A549 (cell line): ENCODE measurements around the gene JAZF1. TPM values are rescaled to one million over a fixed set of nuclear protein-coding genes. Genes with fewer than 3 reads are reported as not detected.

ENCODE experiments used
- ATAC-seq, 2 experiments: fragments of 200-7000 bp in 1 of 2; fragments of >200 bp in 1 of 2; cut with Nextera tagmentation in 1 of 2; cut with Tn5 transposase in 1 of 2; 3 replicates each; pipeline versions ENCODE4 v1.8.0 to v1.9.1; 2018 to 2020; ENCODE audit warnings: mild to moderate bottlenecking in 1 of 2, moderate library complexity in 1 of 2
- CTCF ChIA-PET: fragments of 300-600 bp; sonication (Branson Sonifier 250); formaldehyde crosslinking; extraction: SDS; loops from one replicate; lab custom pipeline; 2021; ENCODE audit warnings: antibody characterized with exemption, inconsistent platforms; lab: Yijun Ruan, JAX
- POLR2A ChIA-PET: fragments of 350-600 bp; formaldehyde crosslinking; extraction: SDS; loops from one replicate; lab custom pipeline; 2021; ENCODE audit warnings: antibody characterized with exemption, inconsistent platforms; lab: Yijun Ruan, JAX
- DNase-seq, 2 experiments: peaks; one replicate each; pipeline versions ENCODE4 v3.0.0 to v3.0.0-alpha.2; 2011 to 2016; ENCODE audit warnings: low read depth in 1 of 2, low spot score in 1 of 2
- FAIRE-seq: peaks from 2 replicates; lab custom pipeline; 2011; peaks lifted over from hg19 to GRCh38; lab: Jason Lieb, UNC
- H3K27ac ChIP-seq, 2 experiments: fragments of >200 bp; sonication (Bioruptor Twin); formaldehyde crosslinking; 3 replicates each; pipeline ENCODE4 v1.5.1; 2016 to 2017
- H3K4me1 ChIP-seq: fragments of >200 bp; sonication (Bioruptor Twin); formaldehyde crosslinking; 3 replicates; pipeline ENCODE4 v1.6.1; 2016
- H3K4me2 ChIP-seq: fragments of >200 bp; sonication (Bioruptor Twin); formaldehyde crosslinking; 3 replicates; pipeline ENCODE4 v1.6.1; 2016
- H3K4me3 ChIP-seq: fragments of >200 bp; sonication (Bioruptor Twin); formaldehyde crosslinking; 3 replicates; pipeline ENCODE4 v1.5.1; 2016
- H3K9me3 ChIP-seq: fragments of >200 bp; sonication (Bioruptor Twin); formaldehyde crosslinking; 3 replicates; pipeline ENCODE4 v1.6.1; 2016
- CEBPB ChIP-seq, 2 experiments: fragments of >200 bp in 1 of 2; sonication (Bioruptor Twin) in 1 of 2; formaldehyde crosslinking in 1 of 2; IDR thresholded peaks; 2 replicates each; pipeline ENCODE4 v1.6.1; 2012 to 2016
- CHD4 ChIP-seq: fragments of 200-600 bp; sonication (generic); IDR thresholded peaks from 2 replicates; pipeline ENCODE4 v1.6.1; 2016; ENCODE audit warnings: antibody characterized with exemption, mild to moderate bottlenecking, borderline replicate concordance
- EHF ChIP-seq: fragments of 250-450 bp; sonication (Bioruptor Pico); IDR thresholded peaks from 2 replicates; pipeline ENCODE4 v1.5.0; 2020; ENCODE audit warnings: mild to moderate bottlenecking
- ELK1 ChIP-seq: fragments of 150-350 bp; IDR thresholded peaks from 2 replicates; pipeline ENCODE4 v1.6.1; 2014; ENCODE audit warnings: low read depth, mild to moderate bottlenecking, low read length
- EP300 ChIP-seq, 2 experiments: fragments of >200 bp; sonication (Bioruptor Twin); formaldehyde crosslinking; IDR thresholded peaks; 2 replicates in 1 of 2; 3 replicates in 1 of 2; pipeline ENCODE4 v1.6.1; 2016 to 2017
- FOSL2 ChIP-seq, 2 experiments: fragments of 450-650 bp in 1 of 2; fragments of >200 bp in 1 of 2; sonication (Bioruptor Twin) in 1 of 2; formaldehyde crosslinking; IDR thresholded peaks; 2 replicates each; pipeline versions ENCODE4 v1.5.0 to v1.6.1; 2016 to 2020; ENCODE audit warnings: mild to moderate bottlenecking in 1 of 2, moderate library complexity in 1 of 2
- FOXS1 ChIP-seq: fragments of 250-450 bp; sonication (Bioruptor Pico); IDR thresholded peaks from 2 replicates; pipeline ENCODE4 v1.5.0; 2020; ENCODE audit warnings: mild to moderate bottlenecking, moderate library complexity
- GATA3 ChIP-seq: IDR thresholded peaks from 2 replicates; pipeline ENCODE4 v1.6.1; 2012; ENCODE audit warnings: borderline replicate concordance
- HDAC2 ChIP-seq: fragments of 200-600 bp; sonication (generic); IDR thresholded peaks from 2 replicates; pipeline ENCODE4 v1.6.1; 2016
- HEYL ChIP-seq: fragments of 250-450 bp; sonication (Bioruptor Pico); IDR thresholded peaks from 2 replicates; pipeline ENCODE4 v1.8.0; 2021; ENCODE audit warnings: mild to moderate bottlenecking, moderate library complexity
- JUNB ChIP-seq: fragments of >200 bp; sonication (Bioruptor Twin); formaldehyde crosslinking; IDR thresholded peaks from 2 replicates; pipeline ENCODE4 v1.6.1; 2016
- MAZ ChIP-seq: fragments of 150-350 bp; IDR thresholded peaks from 2 replicates; pipeline ENCODE4 v1.6.1; 2014; ENCODE audit warnings: antibody characterized with exemption, low read depth, low read length, borderline replicate concordance
- NFE2L2 ChIP-seq: fragments of 150-350 bp; conservative IDR thresholded peaks from 2 replicates; pipeline ENCODE4 v1.6.1; 2014; ENCODE audit warnings: low read length
- RAD21 ChIP-seq, 2 experiments: fragments of >200 bp in 1 of 2; sonication (Bioruptor Twin) in 1 of 2; formaldehyde crosslinking in 1 of 2; IDR thresholded peaks in 1 of 2; conservative IDR thresholded peaks in 1 of 2; 2 replicates in 1 of 2; 3 replicates in 1 of 2; pipeline ENCODE4 v1.6.1; 2012 to 2018; ENCODE audit warnings: inconsistent platforms in 1 of 2
- REST ChIP-seq: fragments of 200-600 bp; sonication (generic); IDR thresholded peaks from 2 replicates; pipeline ENCODE4 v1.6.1; 2016; ENCODE audit warnings: antibody characterized with exemption, mild to moderate bottlenecking, moderate library complexity
- RFX5 ChIP-seq: fragments of 450-650 bp; IDR thresholded peaks from 2 replicates; pipeline ENCODE4 v1.7.1; 2014; ENCODE audit warnings: antibody characterized with exemption, mild to moderate bottlenecking, moderate library complexity
- RNF2 ChIP-seq: fragments of 200-600 bp; sonication (generic); IDR thresholded peaks from 2 replicates; pipeline ENCODE4 v1.6.1; 2016; ENCODE audit warnings: low read depth, mild to moderate bottlenecking, antibody characterized with exemption, moderate library complexity, borderline replicate concordance
- SMC3 ChIP-seq: fragments of >200 bp; sonication (Bioruptor Twin); formaldehyde crosslinking; IDR thresholded peaks from 3 replicates; pipeline ENCODE4 v1.6.1; 2018; ENCODE audit warnings: inconsistent platforms
- ZFP36 ChIP-seq: fragments of 450-650 bp; IDR thresholded peaks from 2 replicates; pipeline ENCODE4 v1.6.1; 2014; ENCODE audit warnings: borderline replicate concordance; ENCODE audit not compliant: partially characterized antibody
- WGBS: methylation state at CpG from one replicate; pipeline ENCODE4 v1.1.6; 2017; ENCODE audit errors: missing lambda C conversion rate; 5-methylcytosine and 5-hydroxymethylcytosine counted together
- polyA plus RNA-seq, 4 experiments: library from polyadenylated mRNA; depleted of rRNA in 3 of 4; stranded (reverse); fragments of >200 nt; fragmentation: RNase III in 1 of 4; extraction: RNeasy Plus Mini Kit Qiagen cat#74134 plus additional on column Dnase treatment in 1 of 4; gene quantifications; 2 replicates in 3 of 4; 3 replicates in 1 of 4; pipeline ENCODE4 v1.2.3, GENCODE V29; 2011 to 2017
- TF ChIP-seq, protein P1 (sequence below): fragments of 450-650 bp; IDR thresholded peaks from 2 replicates; pipeline ENCODE4 v1.6.1; 2014; ENCODE audit warnings: antibody characterized with exemption
- TF ChIP-seq, protein P2 (sequence below): IDR thresholded peaks from 2 replicates; pipeline ENCODE4 v1.6.1; 2012; ENCODE audit warnings: low read depth, borderline replicate concordance
- TF ChIP-seq, protein P3 (sequence below): fragments of >200 bp; sonication (Bioruptor Twin); formaldehyde crosslinking; IDR thresholded peaks from 3 replicates; pipeline ENCODE4 v1.6.1; 2016

The JAZF1 gene
- polyA plus RNA-seq, 2 of the 4 experiments (the other 2 are of a cell fraction), result 1.9 to 2.8 TPM

- TF ChIP-seq, protein P1, sequence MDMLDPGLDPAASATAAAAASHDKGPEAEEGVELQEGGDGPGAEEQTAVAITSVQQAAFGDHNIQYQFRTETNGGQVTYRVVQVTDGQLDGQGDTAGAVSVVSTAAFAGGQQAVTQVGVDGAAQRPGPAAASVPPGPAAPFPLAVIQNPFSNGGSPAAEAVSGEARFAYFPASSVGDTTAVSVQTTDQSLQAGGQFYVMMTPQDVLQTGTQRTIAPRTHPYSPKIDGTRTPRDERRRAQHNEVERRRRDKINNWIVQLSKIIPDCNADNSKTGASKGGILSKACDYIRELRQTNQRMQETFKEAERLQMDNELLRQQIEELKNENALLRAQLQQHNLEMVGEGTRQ, result no peak
- TF ChIP-seq FOXS1 (CRISPR knock-in tag) (no peak), RNF2 (no peak), REST (no peak)
Observed at GRCh38 chr7:28116041-28116440, 64.6 kb downstream of the JAZF1 start (continued).

DNA sequence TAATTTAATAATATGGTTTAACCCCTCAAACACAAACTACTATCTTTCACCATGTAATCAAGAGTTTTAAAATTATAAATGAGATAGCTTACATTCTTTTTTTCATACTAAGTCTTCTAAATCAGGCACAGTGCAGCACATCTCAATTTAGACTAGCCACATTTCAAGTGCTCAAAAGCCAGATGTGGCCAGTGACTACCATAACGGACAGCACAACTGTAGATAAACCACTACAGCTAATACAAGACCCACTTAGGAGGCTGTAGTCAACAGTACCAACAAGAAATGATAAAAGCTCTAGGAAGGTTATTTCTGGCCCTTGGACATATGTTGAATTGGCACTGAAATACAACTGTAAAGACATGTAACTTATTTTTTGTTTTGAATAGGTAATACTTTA, 65.3 kb downstream of the JAZF1 start:
- no peaks in the 10 kb centered on the region for H3K9me3 ChIP-seq
- 68% methylated on average over 1 of the region's 1 CpG for WGBS
- no peak for ATAC-seq
- H3K4me3 ChIP-seq, result no peak overlapping the region
- ChIA-PET POLR2A (no interaction called here), CTCF (no interaction called here)
- FAIRE-seq, result no peak
- H3K27ac ChIP-seq, result no peak overlapping the region
- no peaks in the 10 kb centered on the region for H3K4me1 ChIP-seq
- TF ChIP-seq RAD21 (conservative IDR thresholded peaks at IDR 0.05 in 1 of 2, IDR thresholded peaks at IDR 0.05 in 1 of 2) (no peak), MAZ (no peak), HDAC2 (no peak), RFX5 (no peak), EHF (CRISPR knock-in tag) (no peak)
- no peak overlapping the region for H3K4me2 ChIP-seq
- no peak for DNase-seq

DNA sequence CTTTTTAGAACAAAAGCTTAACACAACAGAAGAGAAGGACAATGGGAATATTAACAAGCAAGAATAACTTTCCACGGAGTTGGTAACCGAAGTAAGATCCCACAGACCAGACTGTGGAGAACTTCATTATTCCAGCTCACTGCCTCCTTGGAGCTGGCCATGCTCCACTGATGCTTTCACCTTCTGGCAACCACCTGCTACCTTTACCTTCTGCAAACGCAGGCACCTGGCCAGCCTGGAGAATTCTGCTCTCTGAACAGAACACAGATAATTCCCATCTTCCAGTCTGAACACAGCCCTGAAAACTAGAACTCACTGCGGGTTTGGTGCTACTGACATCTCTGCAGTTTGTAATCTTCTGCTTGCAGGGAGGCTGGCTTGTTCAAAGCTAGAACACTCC, 66.5 kb downstream of the JAZF1 start:
- no peak for TF ChIP-seq ELK1
- no peak for TF ChIP-seq HEYL (CRISPR knock-in tag)
- TF ChIP-seq, protein P2, sequence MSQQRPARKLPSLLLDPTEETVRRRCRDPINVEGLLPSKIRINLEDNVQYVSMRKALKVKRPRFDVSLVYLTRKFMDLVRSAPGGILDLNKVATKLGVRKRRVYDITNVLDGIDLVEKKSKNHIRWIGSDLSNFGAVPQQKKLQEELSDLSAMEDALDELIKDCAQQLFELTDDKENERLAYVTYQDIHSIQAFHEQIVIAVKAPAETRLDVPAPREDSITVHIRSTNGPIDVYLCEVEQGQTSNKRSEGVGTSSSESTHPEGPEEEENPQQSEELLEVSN, result no peak
- TF ChIP-seq, all 56 proteins: peak for 0
- H3K27ac ChIP-seq, result no peak overlapping the region
- no peaks in the 10 kb centered on the region for H3K9me3 ChIP-seq
- no peak overlapping the region for H3K4me2 ChIP-seq
- WGBS, result 93% methylated on average over 4 of the region's 4 CpGs
- ChIA-PET CTCF (interaction anchor here (0.6 to 1.5 kb wide), 6 partner anchors 9 to 303 kb away, joined by 3 to 8 read pairs (median 4); no protein-coding TSS in a partner anchor), POLR2A (no interaction called here)
- no peak overlapping the region for H3K4me3 ChIP-seq
- FAIRE-seq (no peak), DNase-seq (no peak), ATAC-seq (no peak)
- H3K4me1 ChIP-seq, result no peaks in the 10 kb centered on the region

GRCh38 chr7:28112883-28113540, 67.6 kb downstream of the JAZF1 start:
- CTCF ChIA-PET, result interaction anchor here (0.5 to 1.5 kb wide), 3 partner anchors 13 to 19 kb away, joined by 4 to 8 read pairs (median 5); no protein-coding TSS in a partner anchor
- no peak overlapping the region for H3K27ac ChIP-seq
- H3K4me1 ChIP-seq, result peaks cover 4% of the 10 kb centered on the region; the same call in 2 of the 3 replicates
- H3K9me3 ChIP-seq, result no peaks in the 10 kb centered on the region
- TF ChIP-seq SMC3 (no peak), CHD4 (no peak), ZFP36 (no peak), EP300 (IDR thresholded peaks at IDR 0.05) (no peak), JUNB (no peak), CEBPB (IDR thresholded peaks at IDR 0.05) (no peak), NFE2L2 (no peak), GATA3 (no peak), FOSL2 (IDR thresholded peaks at IDR 0.05) (no peak), FOSL2 (CRISPR knock-in tag; IDR thresholded peaks at IDR 0.05) (no peak), HEYL (CRISPR knock-in tag) (no peak)
- TF ChIP-seq, protein P3, sequence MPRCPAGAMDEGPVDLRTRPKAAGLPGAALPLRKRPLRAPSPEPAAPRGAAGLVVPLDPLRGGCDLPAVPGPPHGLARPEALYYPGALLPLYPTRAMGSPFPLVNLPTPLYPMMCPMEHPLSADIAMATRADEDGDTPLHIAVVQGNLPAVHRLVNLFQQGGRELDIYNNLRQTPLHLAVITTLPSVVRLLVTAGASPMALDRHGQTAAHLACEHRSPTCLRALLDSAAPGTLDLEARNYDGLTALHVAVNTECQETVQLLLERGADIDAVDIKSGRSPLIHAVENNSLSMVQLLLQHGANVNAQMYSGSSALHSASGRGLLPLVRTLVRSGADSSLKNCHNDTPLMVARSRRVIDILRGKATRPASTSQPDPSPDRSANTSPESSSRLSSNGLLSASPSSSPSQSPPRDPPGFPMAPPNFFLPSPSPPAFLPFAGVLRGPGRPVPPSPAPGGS, result no peak
- H3K4me3 ChIP-seq, result no peak overlapping the region
- ATAC-seq (no peak), FAIRE-seq (no peak), DNase-seq (no peak)
- POLR2A ChIA-PET, result no interaction called here
- WGBS, result 82% methylated on average over 14 of the region's 14 CpGs
- no peak overlapping the region for H3K4me2 ChIP-seq
